GM18505 (cell line): ENCODE results near the gene PALLD.

ENCODE experiments used
- ATAC-seq: cut with Tn5 transposase; IDR thresholded peaks from one replicate; pipeline ENCODE4 v1.9.1; 2021; ENCODE audit not compliant: unreplicated experiment
- POLR2A ChIP-seq: IDR thresholded peaks from 4 replicates; pipeline ENCODE4 v1.6.1; 2011; ENCODE audit warnings: borderline replicate concordance; ENCODE audit not compliant: insufficient read depth, insufficient read length; ENCODE audit errors: extremely low read depth

The PALLD gene

GRCh38 chr4:168736860-168737805 lies 240.3 kb downstream of the PALLD start:
- ATAC-seq = no peak
- no peak for TF ChIP-seq POLR2A

- TF ChIP-seq POLR2A = no peak
- ATAC-seq = no peak
These were observed 240.9 kb downstream of the PALLD start for GRCh38 chr4:168737806-168738172.

GRCh38 chr4:168739886-168740285 lies 243.0 kb downstream of the PALLD start:
- ATAC-seq = no peak
- TF ChIP-seq POLR2A = no peak

GRCh38 chr4:168740691-168741090 lies 243.8 kb downstream of the PALLD start:
- no peak for ATAC-seq
- TF ChIP-seq POLR2A = no peak

- no peak for TF ChIP-seq POLR2A
- no peak for ATAC-seq
These were observed 244.7 kb downstream of the PALLD start for GRCh38 chr4:168741281-168742173.

- no peak for TF ChIP-seq POLR2A
- no peak for ATAC-seq
These were observed 246.3 kb downstream of the PALLD start for GRCh38 chr4:168743131-168743530.

GRCh38 chr4:168743601-168744000 lies 246.7 kb downstream of the PALLD start:
- no peak for ATAC-seq
- no peak for TF ChIP-seq POLR2A

GRCh38 chr4:168744021-168744420 lies 247.2 kb downstream of the PALLD start:
- TF ChIP-seq POLR2A = no peak

GRCh38 chr4:168748807-168749206 lies 252.0 kb downstream of the PALLD start:
- ATAC-seq = no peak
- no peak for TF ChIP-seq POLR2A

More at GRCh38 chr4:168744021-168744420, 247.2 kb downstream of the PALLD start:
- ATAC-seq = no peak

GRCh38 chr4:168751263-168752225 lies 254.7 kb downstream of the PALLD start:
- ATAC-seq = no peak
- no peak for TF ChIP-seq POLR2A

GRCh38 chr4:168755598-168756477 lies 259.0 kb downstream of the PALLD start:
- ATAC-seq = no peak
- TF ChIP-seq POLR2A = no peak

GRCh38 chr4:168757500-168757899 lies 260.6 kb downstream of the PALLD start:
- TF ChIP-seq POLR2A = no peak
- no peak for ATAC-seq
